H1 (cell line): Measurements from ENCODE around the gene TPM2. TPM values are rescaled to one million over a fixed set of nuclear protein-coding genes. Genes with fewer than 3 reads are reported as not detected.

Experiments
- SUZ12 ChIP-seq: fragments of 200-600 bp; sonication (generic); IDR thresholded peaks from 2 replicates; pipeline ENCODE4 v1.6.1; 2012; ENCODE audit warnings: mild to moderate bottlenecking, inconsistent platforms, low read length, moderate library complexity, mixed read lengths
- polyA plus RNA-seq, 7 experiments: library from polyadenylated mRNA; depleted of rRNA in 3 of 7; stranded (reverse) in 5 of 7; unstranded in 2 of 7; fragments of >200 nt in 5 of 7; fragments of 200-250 nt in 2 of 7; gene quantifications; 1 replicate in 5 of 7; 2 replicates in 1 of 7; 4 replicates in 1 of 7; pipeline versions ENCODE4 v1.2.1 to v1.2.3, GENCODE V29; 2011 to 2013; ENCODE audit warnings: missing spikeins in 2 of 7, mixed read lengths in 2 of 7
- total RNA-seq: library from RNA; stranded (reverse); fragmentation: NEBNext Ultra II Directional; extraction: Animal tissue kit (Norgen Biotek cat#: 25700); gene quantifications from 2 replicates; pipeline ENCODE4 v1.2.1, GENCODE V29; 2021

TPM2 gene
- total and polyA plus RNA-seq, 2 of the 8 experiments (the other 6 are each of a cell fraction or from before 2014, with no cell fraction given) = 62.5 to 181 TPM

DNA sequence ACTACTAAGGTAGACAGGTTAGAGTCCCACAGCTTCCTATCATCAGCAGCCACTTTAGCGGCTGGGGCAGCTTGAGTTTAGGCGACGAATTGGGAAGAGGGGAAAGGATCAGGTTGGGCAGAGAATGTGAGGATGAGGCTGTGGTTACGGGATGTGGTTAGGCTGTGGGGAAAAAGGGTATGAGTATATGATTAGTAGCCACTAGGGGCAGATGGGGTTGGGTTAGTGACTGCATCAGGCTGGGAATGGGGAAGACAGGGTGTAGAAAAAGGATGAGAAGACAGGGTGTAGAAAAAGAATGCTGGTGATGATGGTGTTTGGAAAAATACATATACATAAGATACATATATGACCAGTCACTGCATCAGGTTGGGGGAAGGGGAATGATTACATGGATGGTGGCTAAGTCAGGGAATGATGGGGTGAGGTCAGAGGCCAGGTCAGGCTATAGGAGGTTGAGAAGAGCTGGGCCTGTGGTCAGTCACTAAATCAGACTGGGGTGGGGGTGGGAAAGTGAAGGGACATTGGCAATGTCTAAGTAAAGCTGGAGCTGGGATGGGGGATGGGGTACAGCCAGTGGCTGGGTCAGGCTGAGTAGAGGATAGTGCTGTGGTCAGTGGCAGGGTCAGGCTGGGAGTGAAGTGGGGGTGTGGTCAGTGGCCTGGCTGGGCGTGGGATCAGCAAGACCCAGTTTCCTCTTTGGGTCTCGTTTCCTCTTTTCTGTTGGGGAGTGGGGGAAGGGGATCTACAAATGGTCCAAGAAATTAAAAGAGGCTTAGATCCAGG is 40.2 kb upstream of the TPM2 start (continued):
- TF ChIP-seq SUZ12 = no peak
